Vagina (tissue), 2 donors: Measurements from ENCODE around the gene AZI2.

Experiments
- CTCF ChIP-seq, 3 experiments: fragments of 450-650 bp in 2 of 3; fragments of 200-600 bp in 1 of 3; sonication (generic) in 1 of 3; IDR thresholded peaks; one replicate each; pipeline ENCODE4 v1.5.1; 2017 to 2019; ENCODE audit warnings: antibody characterized with exemption in 3 of 3, mild to moderate bottlenecking in 2 of 3, moderate library complexity in 2 of 3
- POLR2A ChIP-seq, 2 donors: fragments of 450-650 bp; IDR thresholded peaks; one replicate each; pipeline ENCODE4 v1.6.1; 2017; ENCODE audit warnings: antibody characterized with exemption in 2 of 2, mild to moderate bottlenecking in 2 of 2, moderate library complexity in 2 of 2

- TF ChIP-seq POLR2A (IDR thresholded peaks at IDR 0.05): no peak
- no peak for TF ChIP-seq CTCF (IDR thresholded peaks at IDR 0.05)
Observed at GRCh38 chr3:28337230-28337629, 11.4 kb downstream of the AZI2 start.
